Left lung (tissue), 10 donors: Measurements from ENCODE around the gene RESP18. TPM values are rescaled to one million over a fixed set of nuclear protein-coding genes. Genes with fewer than 3 reads are reported as not detected.

Experiments
- ATAC-seq: fragments of 200-7000 bp; cut with Tn5 transposase; one replicate; pipeline ENCODE4 v1.9.1; 2020; ENCODE audit warnings: moderate library complexity
- DNase-seq, 4 donors: peaks; one replicate each; pipeline ENCODE4 v3.0.0-alpha.2; 2013 to 2020
- H3K27ac ChIP-seq, 2 donors: fragments of 200-600 bp; sonication (generic) in 1 of 2; one replicate each; pipeline versions ENCODE4 v1.5.0 to v1.8.0; 2020 to 2021
- H3K27me3 ChIP-seq, 2 donors: fragments of 200-600 bp; sonication (generic) in 1 of 2; one replicate each; pipeline versions ENCODE4 v1.5.0 to v1.8.0; 2020 to 2021
- H3K36me3 ChIP-seq, 2 donors: fragments of 200-600 bp; sonication (generic) in 1 of 2; one replicate each; pipeline versions ENCODE4 v1.5.0 to v1.8.0; 2020 to 2021
- H3K4me1 ChIP-seq, 2 donors: fragments of 200-600 bp; one replicate each; pipeline ENCODE4 v1.8.0; 2021
- H3K4me3 ChIP-seq, 2 donors: fragments of 200-600 bp; sonication (generic) in 1 of 2; one replicate each; pipeline versions ENCODE4 v1.5.0 to v1.8.0; 2020 to 2021; ENCODE audit warnings: mild to moderate bottlenecking in 1 of 2
- H3K9me3 ChIP-seq, 2 donors: fragments of 200-600 bp; sonication (generic) in 1 of 2; one replicate each; pipeline versions ENCODE4 v1.5.0 to v1.8.0; 2020 to 2021
- CTCF ChIP-seq, 2 donors: fragments of 200-600 bp; sonication (generic) in 1 of 2; IDR thresholded peaks; one replicate each; pipeline versions ENCODE4 v1.5.0 to v1.8.0; 2021; ENCODE audit warnings: antibody characterized with exemption in 2 of 2
- intact Hi-C, 2 donors: fragments of 100-400 bp; cut with DNase I; formaldehyde crosslinking; loops; one replicate each; pipeline versions ENCODE4 v1.11.2 to v1.14.2; 2022
- polyA plus RNA-seq, 6 donors: library from polyadenylated mRNA; unstranded; fragments of 120-200 nt; gene quantifications; one replicate each; pipeline ENCODE4 v1.2.1, GENCODE V29; 2013; ENCODE audit not compliant: insufficient read length in 6 of 6
- total RNA-seq, 2 donors: library from RNA; stranded (reverse); fragmentation: NEBNext Ultra II Directional; extraction: Animal tissue kit (Norgen Biotek cat#: 25700); gene quantifications; one replicate each; pipeline ENCODE4 v1.2.1, GENCODE V29; 2021
- donor health status: DM: no; HTN: yes; CAD: no.
- donor health status: DM: no; HTN: no; CAD: no.

Gene RESP18
- total and polyA plus RNA-seq, 8 donors: not detected

GRCh38 chr2:219344751-219345430, 12.3 kb upstream of the RESP18 start:
- peaks cover 0 to 19% of the 10 kb centered on the region in 2 donors for H3K27me3 ChIP-seq
- peak in 3 of 4 donors; percentile 64 to 83 (median 67) for DNase-seq
- no peak for TF ChIP-seq CTCF (IDR thresholded peaks at IDR 0.05)
- H3K4me3 ChIP-seq: no peak overlapping the region
- H3K9me3 ChIP-seq: no peaks in the 10 kb centered on the region
- intact Hi-C loops: no loop called here
- H3K36me3 ChIP-seq: no peaks in the 10 kb centered on the region
- no peak overlapping the region for H3K27ac ChIP-seq
- ATAC-seq: peak; percentile 30
- peaks cover 0 to 12% of the 10 kb centered on the region in 2 donors for H3K4me1 ChIP-seq

- intact Hi-C loops: no loop called here
- DNase-seq (no peak), ATAC-seq (no peak)
- no peaks in the 10 kb centered on the region for H3K4me1 ChIP-seq
- H3K36me3 ChIP-seq: no peaks in the 10 kb centered on the region
- H3K27me3 ChIP-seq: peaks cover 20 to 74% of the 10 kb centered on the region in 2 donors
- no peak for TF ChIP-seq CTCF (IDR thresholded peaks at IDR 0.05)
- no peaks in the 10 kb centered on the region for H3K9me3 ChIP-seq
- H3K27ac ChIP-seq: no peak overlapping the region
- no peak overlapping the region for H3K4me3 ChIP-seq
Measured at GRCh38 chr2:219335373-219335786, 2.8 kb upstream of the RESP18 start.

- no peak for ATAC-seq
- Histone ChIP-seq H3K27ac (no peak overlapping the region), H3K4me3 (no peak overlapping the region), H3K36me3 (no peaks in the 10 kb centered on the region), H3K9me3 (no peaks in the 10 kb centered on the region), H3K27me3 (peaks cover 20 to 79% of the 10 kb centered on the region in 2 donors), H3K4me1 (no peaks in the 10 kb centered on the region)
- no peak for DNase-seq
- no peak for TF ChIP-seq CTCF (IDR thresholded peaks at IDR 0.05)
- intact Hi-C loops: no loop called here
Measured at GRCh38 chr2:219334076-219334475, 1.5 kb upstream of the RESP18 start.

DNA sequence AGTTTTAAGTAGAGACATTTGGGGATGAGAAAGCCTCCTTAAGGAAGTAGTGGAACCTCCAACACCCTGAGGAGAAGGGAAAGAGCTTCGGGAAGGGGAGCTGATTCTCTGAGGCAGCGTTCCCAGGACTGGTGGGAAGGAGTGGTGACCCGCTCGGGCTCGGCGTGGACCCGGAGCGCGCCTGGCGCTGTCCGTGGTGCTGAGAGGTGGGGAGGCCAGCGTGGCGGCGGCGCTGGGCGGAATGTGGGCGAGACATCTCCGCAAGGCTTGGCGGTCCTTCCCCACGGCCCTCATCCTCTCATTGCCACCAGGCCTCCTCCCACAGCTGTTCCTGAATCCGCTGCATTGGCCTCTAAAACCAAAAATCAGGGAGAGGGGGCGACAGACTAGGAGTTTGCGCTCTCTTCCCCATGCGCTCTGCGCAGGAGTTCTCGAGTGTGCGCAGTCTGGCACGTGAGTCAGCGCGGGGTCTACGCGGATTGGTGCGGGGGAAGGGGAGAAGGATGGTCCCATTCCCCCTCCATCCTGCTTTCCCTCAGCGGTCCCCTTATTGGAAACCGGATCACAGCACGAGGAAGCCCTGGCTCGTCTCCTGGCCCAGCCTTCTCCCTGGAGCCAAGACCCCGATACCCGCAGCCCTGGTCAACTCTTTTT, 857 bp downstream of the RESP18 start:
- no peaks in the 10 kb centered on the region for H3K9me3 ChIP-seq
- no peak overlapping the region for H3K27ac ChIP-seq
- no peaks in the 10 kb centered on the region for H3K36me3 ChIP-seq
- TF ChIP-seq CTCF (IDR thresholded peaks at IDR 0.05): no peak
- ATAC-seq (peak; percentile 89), DNase-seq (peak in 3 of 4 donors; percentile 51 to 83 (median 54))
- peaks cover 20 to 83% of the 10 kb centered on the region in 2 donors for H3K27me3 ChIP-seq
- H3K4me1 ChIP-seq: no peaks in the 10 kb centered on the region
- intact Hi-C loops: no loop called here
- H3K4me3 ChIP-seq: no peak overlapping the region

DNA sequence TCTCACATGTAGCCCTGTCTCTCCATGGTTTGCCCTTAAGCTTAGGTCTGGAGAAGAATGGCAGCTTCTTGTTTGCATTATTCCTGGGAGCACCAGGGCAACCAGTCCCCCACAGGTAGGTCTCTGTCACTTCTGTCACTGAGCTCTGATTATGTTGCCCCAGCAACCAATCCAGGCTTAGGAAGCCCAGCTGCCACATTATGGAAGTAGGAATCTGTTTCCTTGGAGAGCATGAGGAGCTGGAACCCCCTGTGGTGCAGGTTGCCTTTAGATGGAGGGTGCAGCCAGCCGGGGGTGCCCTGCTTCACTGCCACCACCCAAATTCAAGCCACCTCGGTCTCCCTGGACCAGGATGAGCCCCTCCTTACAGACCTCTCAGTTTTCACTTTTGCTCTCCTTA, 4.8 kb downstream of the RESP18 start:
- Histone ChIP-seq H3K4me3 (no peak overlapping the region), H3K4me1 (no peaks in the 10 kb centered on the region), H3K27me3 (peaks cover 18 to 63% of the 10 kb centered on the region in 2 donors), H3K27ac (no peak overlapping the region), H3K9me3 (no peaks in the 10 kb centered on the region), H3K36me3 (no peaks in the 10 kb centered on the region)
- DNase-seq (no peak), ATAC-seq (no peak)
- intact Hi-C loops: no loop called here
- no peak for TF ChIP-seq CTCF (IDR thresholded peaks at IDR 0.05)
